Cerebellar cortex (tissue), 1 donor: ENCODE data around the gene SLC28A3.

Experiments used
- DNase-seq: peaks from one replicate; pipeline ENCODE4 v3.0.0-alpha.2; 2015; ENCODE audit warnings: low spot score

Gene SLC28A3

DNA sequence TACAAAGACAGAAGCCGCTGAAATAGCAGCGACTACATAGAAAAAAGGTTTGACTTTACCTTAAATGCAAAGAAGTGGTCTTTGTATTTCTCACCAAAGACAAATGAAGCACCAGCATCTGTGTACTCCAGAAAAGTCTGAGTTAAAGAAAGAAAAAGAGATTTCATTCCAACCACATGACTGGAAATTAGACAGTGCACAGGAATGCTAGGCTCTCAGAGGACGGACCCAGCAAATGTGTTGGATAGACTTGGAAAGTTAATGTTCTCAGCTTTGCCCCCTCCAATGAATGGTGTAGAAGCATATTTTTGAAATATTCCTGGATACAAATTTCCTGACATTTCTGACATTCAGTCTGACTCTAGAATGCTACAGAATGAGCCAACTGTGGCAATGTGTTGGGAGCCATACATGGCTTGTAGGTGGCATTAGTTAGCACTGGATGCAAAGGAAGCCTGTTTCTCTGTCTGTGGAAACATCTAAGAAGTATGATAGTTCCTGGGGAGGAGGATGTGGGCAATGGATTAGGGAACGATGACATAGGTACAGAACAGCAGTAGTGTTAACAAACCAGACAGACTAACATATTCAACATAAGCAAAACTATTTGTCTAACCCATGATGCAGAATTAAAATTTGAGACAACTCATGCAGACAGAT is 43.3 kb downstream of the SLC28A3 start:
- no peak for DNase-seq

DNA sequence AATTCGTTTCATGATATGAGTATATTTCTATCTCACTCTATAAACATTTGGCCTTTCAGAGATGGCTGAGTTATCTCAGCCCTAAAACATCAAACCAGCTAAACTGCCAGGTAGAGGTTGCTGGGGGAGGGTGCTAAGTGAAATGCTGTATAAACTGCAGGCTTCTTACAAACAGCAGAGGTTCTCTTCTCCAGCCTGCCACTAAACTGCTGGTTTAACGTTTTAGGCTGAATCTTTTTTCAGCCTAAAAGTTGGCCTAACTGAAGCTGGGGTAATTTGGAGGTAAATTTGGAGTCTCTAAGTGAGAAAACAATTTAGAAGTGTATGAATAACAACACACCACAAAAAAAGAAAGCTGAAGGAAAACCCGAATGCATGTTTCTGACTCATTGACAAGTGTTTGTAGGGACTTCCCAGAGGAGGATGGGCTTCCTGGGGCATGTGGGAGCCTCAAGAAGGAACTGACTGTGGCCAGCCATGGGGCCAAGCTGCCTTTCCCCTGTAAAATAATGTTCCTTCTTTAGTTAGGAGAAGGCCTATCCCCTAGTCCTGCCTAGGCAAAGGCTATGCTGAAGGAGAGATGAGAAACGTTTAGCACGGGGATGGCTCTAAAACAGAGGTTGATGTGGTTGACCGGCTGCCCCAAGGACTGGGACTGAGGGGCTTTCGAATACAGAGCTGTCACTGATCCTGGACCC is 44.3 kb downstream of the SLC28A3 start:
- no peak for DNase-seq

DNA sequence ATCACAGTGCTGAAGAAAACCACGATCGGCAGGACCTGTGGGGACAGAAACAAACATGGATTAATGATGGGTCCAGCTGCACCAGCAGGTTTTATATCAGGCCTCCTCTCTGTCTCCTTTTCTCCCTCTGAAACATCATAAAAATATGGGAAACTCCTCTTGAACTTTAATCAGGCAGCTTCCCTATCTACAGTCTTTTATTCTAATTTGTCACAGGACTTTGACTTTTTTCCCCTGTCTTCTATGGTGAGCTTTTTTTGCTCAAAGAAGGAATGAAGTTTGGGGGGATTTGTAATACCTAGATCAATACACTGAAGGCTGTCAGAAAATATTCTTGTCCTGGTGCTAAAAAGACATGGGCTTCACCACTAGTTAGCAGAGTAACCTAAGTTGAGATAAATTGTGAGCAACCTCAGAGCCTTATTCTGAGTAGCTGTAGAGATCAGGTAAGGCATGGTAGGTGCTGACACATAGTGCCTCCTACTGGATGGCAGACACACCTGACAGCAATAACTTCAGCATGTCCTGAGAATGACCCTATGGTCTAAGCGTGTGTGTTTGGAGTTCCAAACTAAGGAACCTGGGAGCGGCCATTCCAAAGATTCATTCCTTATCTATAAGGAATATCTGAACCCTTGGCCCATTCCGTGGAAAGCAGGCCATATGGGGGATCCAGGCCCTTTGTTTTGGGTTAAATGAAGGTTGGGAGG is 46.2 kb downstream of the SLC28A3 start:
- no peak for DNase-seq

DNA sequence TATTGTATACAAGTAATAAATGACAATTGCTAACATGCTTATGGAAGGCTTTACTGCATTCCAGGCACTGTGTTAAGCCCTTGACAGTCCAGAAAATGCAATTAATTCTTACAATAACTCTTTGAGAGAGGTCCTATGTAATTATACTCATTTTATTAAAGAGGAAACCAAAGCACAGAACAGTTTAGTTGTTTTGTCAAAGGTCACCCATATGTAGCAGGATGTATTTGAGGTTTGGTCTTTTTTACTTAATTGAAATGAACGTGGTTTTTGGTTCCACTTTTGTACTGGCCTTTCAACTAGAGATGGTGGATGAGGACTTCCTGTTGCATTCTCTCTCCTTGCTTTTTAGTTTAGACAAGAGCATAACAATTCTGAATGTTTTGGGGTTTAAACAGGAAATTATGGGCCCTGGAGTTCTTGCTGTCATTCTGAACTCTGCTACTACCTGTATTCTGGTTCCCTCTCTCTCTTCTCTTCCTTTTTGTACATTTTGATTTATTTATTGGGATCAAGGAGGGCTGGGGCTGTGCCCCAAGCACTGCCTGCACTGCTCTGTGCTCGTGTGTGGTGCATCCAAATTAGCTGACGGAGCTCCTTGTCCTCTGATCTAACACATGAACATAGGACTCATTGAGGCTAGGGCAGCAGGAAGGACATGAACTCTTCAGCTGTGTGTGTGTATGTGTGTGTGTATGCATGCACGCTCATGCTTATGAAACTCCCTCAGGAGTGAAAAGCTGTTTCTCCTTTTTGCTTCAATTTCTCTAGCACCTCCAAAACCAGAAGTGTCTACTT is 47.4 kb downstream of the SLC28A3 start:
- no peak for DNase-seq

DNA sequence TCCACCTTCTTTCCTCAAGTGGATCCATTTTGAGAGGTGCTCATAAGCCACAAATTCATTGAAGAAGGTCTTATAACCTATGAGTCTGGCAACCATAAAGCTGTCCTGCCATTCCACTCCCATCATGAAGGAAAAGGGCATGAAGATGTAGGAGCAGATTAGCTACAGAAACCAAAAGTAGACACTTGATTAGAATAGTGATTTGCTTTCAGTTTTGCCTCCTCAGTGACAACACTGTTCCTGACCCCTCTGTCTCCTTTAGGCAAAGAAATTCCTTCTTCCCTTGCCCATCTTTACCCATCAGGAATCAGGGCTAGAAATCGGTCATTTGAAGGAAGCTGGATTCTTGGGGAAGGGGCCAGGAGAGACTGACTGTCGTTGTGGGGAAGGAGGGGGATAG is 55.2 kb downstream of the SLC28A3 start:
- no peak for DNase-seq

DNA sequence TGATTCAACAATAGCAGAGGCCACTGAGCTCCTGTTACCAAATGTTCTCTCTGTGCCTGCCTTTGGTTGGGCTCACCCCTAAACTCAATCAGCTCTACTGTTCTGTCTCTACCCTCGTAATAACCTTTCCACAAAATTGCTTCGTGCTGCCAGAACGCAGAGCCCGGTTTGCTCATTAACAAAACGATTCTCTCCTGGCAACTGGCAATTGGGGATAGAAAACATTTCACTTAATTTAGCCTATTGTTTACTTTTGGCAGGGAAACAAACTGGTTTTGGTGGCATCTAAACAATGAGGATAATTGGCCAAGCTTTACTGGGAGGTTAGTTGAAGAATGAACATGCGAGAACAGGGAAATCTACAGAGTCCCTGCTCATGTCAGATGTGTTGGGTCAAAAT is 56.6 kb downstream of the SLC28A3 start:
- no peak for DNase-seq

DNA sequence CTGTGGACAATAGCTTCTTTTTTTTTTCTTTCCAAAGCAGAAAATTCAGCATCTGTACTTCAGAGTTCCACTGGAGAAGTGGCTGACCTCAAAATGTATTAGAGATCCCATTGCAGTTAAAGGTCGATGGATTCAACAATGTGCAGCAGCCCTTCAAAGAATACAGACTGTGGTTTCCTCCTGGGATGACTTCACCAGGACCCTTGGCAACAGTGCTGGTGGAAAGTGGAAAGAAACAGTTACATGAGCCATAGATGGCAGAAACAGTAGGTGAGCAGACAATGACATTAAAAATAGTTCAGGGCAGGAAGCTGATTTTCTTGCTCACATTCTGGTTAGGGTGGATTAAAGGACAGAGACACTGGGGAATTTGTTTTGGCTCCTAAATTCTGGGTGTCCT is 62.4 kb downstream of the SLC28A3 start:
- DNase-seq, result no peak

DNA sequence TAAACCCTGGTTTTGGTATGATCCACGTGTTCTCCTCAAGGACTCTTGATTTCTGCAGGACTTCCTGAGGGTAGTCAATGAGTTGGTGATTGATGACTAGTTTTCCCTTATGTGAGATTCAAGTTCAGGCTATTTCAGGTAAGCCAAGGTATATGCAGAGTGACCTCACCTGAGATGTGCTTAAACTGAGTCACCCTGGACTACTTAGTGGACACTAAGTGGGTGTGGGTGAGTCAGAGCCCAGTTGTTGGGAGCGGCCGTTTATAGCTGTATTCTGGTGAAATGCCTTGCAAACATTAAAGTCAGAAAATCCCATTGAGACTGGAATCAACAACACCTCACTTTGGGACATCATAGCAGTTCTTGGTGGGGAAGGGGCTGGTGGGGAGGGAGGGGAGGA is 62.9 kb downstream of the SLC28A3 start:
- DNase-seq, result no peak

DNA sequence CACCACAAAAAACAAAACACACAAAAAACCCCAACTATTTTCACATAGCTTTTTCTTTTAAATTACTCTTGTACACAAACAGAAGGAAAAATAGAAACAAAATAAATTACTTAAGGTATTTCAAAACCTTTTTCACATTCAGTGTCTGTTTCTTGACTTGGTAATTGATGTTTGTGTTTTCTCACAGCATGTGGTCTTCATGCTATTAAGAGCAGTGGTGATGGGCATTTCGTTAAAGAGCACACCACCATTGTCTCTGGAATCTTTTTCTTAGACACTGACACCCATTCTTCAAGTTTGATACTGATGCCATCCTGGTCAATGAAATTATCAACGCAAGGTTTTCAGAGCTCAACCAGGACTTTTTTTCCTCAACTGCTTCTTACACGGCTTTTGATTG is 63.8 kb downstream of the SLC28A3 start:
- no peak for DNase-seq

DNA sequence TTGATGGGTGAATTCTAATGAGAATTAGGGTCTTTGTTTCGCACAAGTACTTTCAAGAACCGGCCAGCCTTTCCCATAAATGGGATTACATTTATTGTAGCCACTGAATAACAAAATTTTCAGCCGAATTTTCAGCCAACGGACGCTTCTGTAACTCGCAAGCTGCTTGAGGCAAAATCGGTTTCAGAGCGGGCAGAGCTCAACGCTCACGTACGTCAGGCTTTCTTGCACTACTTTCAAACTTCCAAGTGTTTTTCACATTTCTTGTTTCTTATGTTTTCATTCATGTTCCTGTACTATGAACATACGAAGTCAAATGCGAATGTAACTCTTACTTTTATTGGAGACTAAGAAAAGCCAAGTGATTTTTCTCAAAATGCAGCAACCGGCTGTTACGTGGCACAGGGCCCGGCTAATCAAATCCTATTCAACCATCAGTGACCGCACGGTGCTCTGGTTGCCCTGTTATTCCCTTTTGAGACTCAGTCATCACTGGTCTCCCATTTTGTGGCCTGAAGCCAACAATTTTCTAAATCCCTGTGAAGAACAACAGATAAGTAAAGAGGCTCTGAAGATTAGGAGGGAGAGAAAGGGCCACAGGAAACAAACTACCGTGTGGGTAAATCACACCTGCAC is 68.5 kb downstream of the SLC28A3 start:
- peak; percentile 29 for DNase-seq

DNA sequence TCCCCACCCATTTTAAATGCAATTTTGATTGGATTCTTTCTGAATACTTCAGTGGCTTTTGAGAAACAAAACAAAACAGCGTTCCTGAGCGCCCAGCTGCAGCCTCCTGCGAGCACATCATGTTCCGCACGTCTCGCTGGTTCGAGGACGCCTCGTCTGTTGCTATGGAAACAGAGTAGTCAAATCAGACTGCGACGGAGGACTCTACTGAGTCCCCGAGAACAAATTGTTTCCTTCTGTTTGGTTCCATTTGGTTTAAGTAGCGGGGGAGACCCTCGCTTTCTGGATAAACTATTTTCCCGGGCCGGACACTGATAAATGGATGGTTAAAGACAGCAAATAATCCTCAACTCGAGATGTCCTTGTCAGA is 69.0 kb downstream of the SLC28A3 start:
- peak; percentile 60 for DNase-seq

DNA sequence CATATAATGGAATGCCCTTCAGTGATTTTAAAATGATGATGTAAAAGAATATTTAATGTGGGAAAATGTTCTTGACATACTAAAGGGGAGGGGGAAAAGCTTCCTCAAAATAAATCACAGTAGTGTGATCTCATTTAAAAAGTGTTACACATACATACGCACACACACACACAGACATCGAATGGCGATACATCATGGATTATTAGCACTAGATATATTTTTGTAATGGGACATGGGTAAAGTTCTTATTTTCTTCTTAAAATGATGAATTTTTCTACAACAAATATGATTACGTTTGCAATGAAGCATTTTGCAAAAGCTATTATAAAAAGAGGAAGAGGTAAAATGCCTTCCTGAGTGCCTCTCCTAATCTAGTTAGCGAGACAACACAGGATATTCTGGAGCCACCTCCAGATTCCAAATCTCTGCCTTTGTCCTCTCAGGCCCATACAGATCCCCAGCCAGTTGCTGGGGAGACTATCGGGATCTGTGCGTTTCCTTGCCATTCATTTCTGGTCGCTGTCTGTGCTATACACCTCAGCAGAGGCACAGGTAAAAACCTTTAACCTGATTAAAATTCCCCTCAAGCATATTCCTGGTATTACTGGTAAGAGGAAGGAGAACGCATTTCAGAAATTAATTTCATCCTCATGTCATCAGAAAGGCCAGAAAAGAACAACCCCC is 69.6 kb downstream of the SLC28A3 start:
- DNase-seq, result no peak

DNA sequence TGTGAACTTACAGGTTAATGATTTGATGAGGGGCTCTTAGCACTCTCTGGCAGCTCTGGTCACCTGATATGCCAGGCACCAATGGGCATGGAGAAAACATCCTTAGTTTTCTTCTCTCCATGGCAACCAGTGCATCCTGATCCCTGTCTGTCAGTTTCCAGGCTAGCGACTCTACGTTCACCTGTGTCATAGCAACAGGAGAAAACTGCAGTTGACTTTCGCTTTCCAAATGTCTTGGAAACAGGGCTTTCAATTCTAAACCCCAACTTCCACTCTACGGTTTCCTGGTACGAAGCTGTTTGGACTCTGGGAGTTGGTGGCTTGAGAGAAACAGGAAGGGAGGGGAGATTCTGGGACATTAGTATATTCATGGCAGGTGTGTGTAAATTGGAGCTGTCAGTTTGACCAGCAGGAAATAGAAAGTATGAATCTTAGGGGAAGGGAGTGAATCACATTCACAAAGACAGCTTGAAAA is 74.4 kb downstream of the SLC28A3 start:
- DNase-seq, result no peak

DNA sequence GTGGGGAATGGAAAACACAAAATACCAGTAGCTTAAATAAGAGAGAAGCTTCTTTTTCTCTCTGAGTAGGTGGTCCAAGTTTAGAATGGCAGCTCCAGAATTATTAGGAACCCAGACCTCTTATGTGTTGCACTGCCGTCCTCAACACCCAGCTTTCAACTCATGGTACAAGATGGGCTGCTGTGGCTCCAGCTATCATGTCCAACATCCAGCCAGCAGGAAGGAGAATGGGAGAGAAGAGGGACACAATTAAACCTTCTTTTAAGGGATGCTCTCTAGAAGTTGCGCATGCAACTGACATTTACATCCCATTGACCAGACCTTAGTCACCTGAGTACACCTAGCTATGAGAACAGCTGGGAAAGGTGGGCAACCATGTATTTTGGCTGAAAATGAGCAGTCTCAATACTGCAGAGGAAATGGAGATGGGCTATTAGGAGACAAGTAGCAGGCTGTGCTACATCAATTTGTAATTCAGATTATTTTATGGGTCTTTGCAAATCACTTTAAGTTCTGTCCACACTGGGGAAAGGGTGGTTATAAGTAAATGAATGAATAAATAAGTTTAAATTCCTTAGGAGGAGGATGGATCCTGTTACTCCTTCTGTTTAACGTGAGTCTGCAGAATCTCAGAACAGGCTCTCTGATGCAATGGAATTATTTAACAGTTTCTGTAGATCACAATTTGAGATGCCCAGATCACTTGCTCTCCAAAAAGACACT is 76.1 kb downstream of the SLC28A3 start:
- DNase-seq, result no peak

DNA sequence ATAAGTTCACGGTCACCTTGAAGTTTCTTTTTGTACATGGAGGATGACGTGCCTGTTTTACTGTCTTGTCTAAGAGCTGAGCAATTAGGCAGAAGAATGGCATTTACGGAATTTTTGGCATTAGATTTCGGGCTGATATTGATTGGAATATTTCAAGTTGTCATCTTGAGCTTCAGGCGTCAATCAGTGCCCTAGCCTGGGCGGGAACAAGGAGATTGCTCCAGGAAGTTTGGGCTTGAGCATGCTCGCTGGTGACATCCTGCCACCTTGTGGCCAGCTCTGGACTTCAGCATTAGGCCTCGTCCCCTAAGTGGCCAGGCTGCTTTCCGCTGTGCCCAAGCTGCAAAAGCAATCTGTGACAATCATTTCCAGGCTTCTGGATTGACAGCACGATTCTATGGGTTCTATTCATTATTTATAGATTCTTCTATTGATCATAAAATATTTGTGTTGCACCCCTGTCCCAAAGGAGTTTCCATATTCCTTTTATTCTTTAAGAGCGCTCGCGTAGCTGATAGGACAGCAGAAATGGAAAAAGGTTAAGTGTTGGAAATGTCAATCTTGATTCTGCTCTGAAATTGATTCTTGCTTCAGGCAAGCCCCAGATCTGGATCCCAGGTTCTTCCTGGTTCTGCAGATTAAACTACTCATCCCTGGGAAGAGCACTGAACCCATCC is 79.3 kb downstream of the SLC28A3 start:
- peak; percentile 90 for DNase-seq

DNA sequence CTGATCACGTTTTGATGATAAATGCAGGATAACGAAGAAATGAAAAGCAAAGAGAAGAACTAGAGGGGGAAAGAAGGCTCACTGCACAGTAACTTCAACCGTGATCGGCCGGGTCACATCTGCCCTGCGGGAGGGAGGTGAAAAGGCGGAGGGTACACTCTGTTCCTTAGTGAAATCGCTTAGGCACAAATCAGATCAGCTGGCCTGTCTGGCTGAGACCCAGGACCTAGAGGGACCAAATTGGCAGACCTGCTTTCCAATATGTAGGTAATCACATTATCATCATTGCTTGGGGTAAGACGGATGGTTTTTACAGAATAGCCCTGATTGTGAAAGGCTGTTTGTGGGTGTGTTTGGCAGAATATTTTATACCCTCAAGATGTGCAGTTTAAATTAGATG is 82.2 kb downstream of the SLC28A3 start:
- DNase-seq, result no peak

DNA sequence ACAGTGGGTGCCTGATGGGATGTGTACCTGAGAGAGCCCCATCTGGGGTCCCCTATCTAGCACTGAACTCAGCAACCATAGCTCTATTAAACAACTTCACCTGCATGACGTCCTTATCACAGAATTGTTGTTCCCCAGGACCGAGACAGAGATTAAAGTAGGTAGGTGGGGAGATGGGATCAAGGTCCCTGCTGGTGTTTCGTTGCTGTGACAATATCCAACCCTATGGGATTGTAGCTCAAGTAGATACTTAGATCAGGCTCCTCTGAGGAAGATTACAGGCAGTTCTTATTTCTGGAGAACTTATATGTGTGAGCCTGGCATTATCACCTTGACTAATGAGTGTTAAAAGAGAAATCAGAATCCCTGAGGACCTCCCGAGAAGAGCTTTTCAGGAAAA is 84.9 kb downstream of the SLC28A3 start:
- no peak for DNase-seq

DNA sequence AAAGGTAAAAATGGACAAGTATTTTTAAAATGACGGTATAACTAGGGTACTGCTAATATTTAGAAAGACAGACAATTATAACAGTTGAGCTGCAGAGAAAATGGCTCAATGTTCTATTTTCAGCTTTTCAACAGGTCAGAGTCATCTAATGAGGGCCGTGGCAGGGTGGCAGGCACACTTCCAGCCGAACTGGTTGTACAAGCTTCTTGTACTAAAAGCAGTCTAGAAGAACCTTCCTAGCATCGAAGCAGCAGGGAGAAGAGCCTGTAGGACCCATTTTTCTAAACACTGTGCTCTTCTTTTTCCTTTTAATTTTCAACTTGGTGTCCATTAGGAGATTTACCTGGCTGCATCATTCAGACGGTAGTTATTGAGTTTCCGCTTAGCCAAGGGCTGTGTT is 85.6 kb downstream of the SLC28A3 start:
- peak; percentile 77 for DNase-seq

DNA sequence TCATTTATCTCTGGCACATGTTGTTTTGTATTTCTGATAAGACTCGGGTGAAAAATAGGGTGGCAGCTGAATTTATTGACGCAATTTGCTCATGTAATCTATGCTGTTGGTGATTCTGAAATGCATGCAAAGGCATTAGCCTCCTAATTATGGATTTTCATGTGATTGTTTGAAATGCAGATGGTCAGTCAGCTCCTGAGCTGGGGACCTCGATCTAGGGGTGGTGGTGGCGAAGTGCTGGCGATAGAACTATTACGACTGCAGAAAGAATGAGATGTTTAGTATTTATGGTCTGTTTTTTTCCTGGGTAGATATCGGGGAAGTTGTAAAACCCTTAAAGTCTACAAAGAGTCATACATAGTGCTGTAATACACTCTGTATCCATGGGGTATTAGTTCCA is 88.6 kb downstream of the SLC28A3 start:
- DNase-seq, result no peak

DNA sequence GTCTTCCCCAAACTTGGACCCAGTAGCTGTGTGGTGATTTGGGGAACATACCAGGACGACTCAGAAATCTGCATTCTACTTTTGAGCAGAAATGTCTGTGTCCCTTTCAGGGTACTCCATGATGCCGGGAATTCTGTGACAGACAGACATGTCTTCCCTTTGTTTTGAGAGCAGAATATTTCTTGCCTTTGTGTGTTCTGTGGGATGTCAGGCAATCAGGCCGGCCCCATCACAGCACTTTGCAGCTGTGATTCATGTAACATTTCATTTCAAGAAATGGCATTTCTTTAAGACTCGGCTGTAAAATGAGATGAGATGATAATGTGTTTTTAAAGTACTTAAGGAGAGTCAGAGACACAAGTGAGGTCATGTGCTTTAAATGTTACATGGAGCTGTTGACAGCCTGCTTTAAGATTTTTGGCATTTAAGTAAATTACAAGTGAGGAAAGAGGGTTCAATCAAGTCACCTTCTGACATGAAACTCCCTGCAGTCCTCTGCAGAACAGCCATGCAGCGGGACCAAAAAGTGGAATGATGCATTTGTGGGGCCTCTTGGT is 98.7 kb downstream of the SLC28A3 start:
- no peak for DNase-seq
